SK-N-SH (cell line): ENCODE measurements around the gene GPRIN3. TPM values are rescaled to one million over a fixed set of nuclear protein-coding genes. Genes with fewer than 3 reads are reported as not detected.

Source experiments
- CTCF ChIA-PET: fragments of 300-600, 350-600 bp; formaldehyde crosslinking; extraction: SDS; loops from one replicate; lab custom pipeline; 2021; lab: Yijun Ruan, JAX
- POLR2A ChIA-PET: fragments of 350-600 bp; sonication (Branson Sonifier 250); formaldehyde crosslinking; extraction: SDS; loops from one replicate; lab custom pipeline; 2020; ENCODE audit warnings: antibody characterized with exemption, inconsistent platforms; lab: Yijun Ruan, JAX
- DNase-seq: peaks from one replicate; pipeline ENCODE4 v3.0.0; 2012
- H2AFZ ChIP-seq: fragments of 200-600 bp; sonication (generic); 2 replicates; pipeline ENCODE4 v1.8.1; 2016; ENCODE audit warnings: antibody characterized with exemption, mild to moderate bottlenecking, low read depth
- H3F3A ChIP-seq: fragments of 200-600 bp; sonication (generic); replicated peaks from 2 replicates; pipeline ENCODE3; 2016; ENCODE audit warnings: antibody characterized with exemption, mild to moderate bottlenecking; ENCODE audit not compliant: insufficient read depth
- H3K27ac ChIP-seq, 2 experiments: fragments of 200-500 bp in 1 of 2; fragments of 200-600 bp in 1 of 2; sonication (Bioruptor generic) in 1 of 2; sonication (generic), shearing (Covaris generic) in 1 of 2; 2 replicates each; pipeline versions ENCODE4 v1.5.1 to v1.6.1; 2014 to 2016; ENCODE audit warnings: low read depth in 2 of 2, inconsistent platforms in 1 of 2, low read length in 1 of 2, mild to moderate bottlenecking in 1 of 2, mixed read lengths in 1 of 2
- H3K27me3 ChIP-seq: fragments of 200-600 bp; sonication (generic), shearing (Covaris generic); 2 replicates; pipeline ENCODE4 v1.6.1; 2016; ENCODE audit warnings: mixed run types; ENCODE audit not compliant: insufficient read depth
- H3K36me3 ChIP-seq, 2 experiments: fragments of 200-500 bp in 1 of 2; fragments of 200-600 bp in 1 of 2; sonication (Bioruptor generic) in 1 of 2; sonication (generic) in 1 of 2; replicated peaks in 1 of 2; 2 replicates each; pipeline versions ENCODE3 to v1.5.1; 2014 to 2016; ENCODE audit warnings: low read length in 1 of 2, mild to moderate bottlenecking in 1 of 2; ENCODE audit not compliant: insufficient read depth in 2 of 2, control insufficient read depth in 1 of 2
- H3K4me1 ChIP-seq, 2 experiments: fragments of 200-500 bp in 1 of 2; fragments of 200-600 bp in 1 of 2; sonication (Bioruptor generic) in 1 of 2; sonication (generic), shearing (Covaris generic) in 1 of 2; 2 replicates each; pipeline versions ENCODE4 v1.5.1 to v1.6.1; 2014 to 2016; ENCODE audit warnings: low read depth in 1 of 2, low read length in 1 of 2, mixed run types in 1 of 2; ENCODE audit not compliant: insufficient read depth in 2 of 2, control insufficient read depth in 1 of 2
- H3K4me2 ChIP-seq: fragments of 200-600 bp; sonication (generic), shearing (Covaris generic); 2 replicates; pipeline ENCODE4 v1.6.1; 2017; ENCODE audit warnings: mixed run types
- H3K4me3 ChIP-seq, 2 experiments: fragments of 200-500 bp in 1 of 2; fragments of 200-600 bp in 1 of 2; sonication (Bioruptor generic) in 1 of 2; sonication (generic), shearing (Covaris generic) in 1 of 2; 2 replicates each; pipeline versions ENCODE4 v1.5.1 to v1.8.1; 2014 to 2016; ENCODE audit warnings: low read depth in 2 of 2, inconsistent platforms in 1 of 2, low read length in 1 of 2, mild to moderate bottlenecking in 1 of 2, mixed read lengths in 1 of 2, moderate library complexity in 1 of 2
- H3K79me2 ChIP-seq: fragments of 200-600 bp; sonication (generic); 2 replicates; pipeline ENCODE4 v1.8.1; 2017; ENCODE audit warnings: mild to moderate bottlenecking; ENCODE audit not compliant: insufficient read depth
- H3K9ac ChIP-seq: fragments of 200-600 bp; sonication (generic); 2 replicates; pipeline ENCODE4 v1.6.1; 2017; ENCODE audit warnings: mixed run types
- H3K9me2 ChIP-seq: fragments of 200-600 bp; sonication (generic); 2 replicates; pipeline ENCODE4 v1.6.1; 2017; ENCODE audit warnings: mixed run types
- H3K9me3 ChIP-seq: fragments of 200-600 bp; sonication (generic); 2 replicates; pipeline ENCODE4 v1.6.1; 2017; ENCODE audit warnings: mixed run types, mild to moderate bottlenecking, moderate library complexity
- H4K20me1 ChIP-seq: fragments of 200-600 bp; sonication (generic); 2 replicates; pipeline ENCODE4 v1.6.1; 2017; ENCODE audit warnings: mild to moderate bottlenecking, mixed run types; ENCODE audit not compliant: insufficient read depth
- EP300 ChIP-seq, 2 experiments: IDR thresholded peaks; 2 replicates each; pipeline versions ENCODE4 v1.4.0 to v1.6.1; 2012; ENCODE audit warnings: borderline replicate concordance in 1 of 2, low read depth in 1 of 2, low read length in 1 of 2
- EZH2phosphoT487 ChIP-seq: fragments of 200-600 bp; sonication (generic); IDR thresholded peaks from 2 replicates; pipeline ENCODE4 v1.6.1; 2017; ENCODE audit warnings: low read depth, mixed run types, mild to moderate bottlenecking, antibody characterized with exemption, moderate library complexity, borderline replicate concordance
- FOXJ3 ChIP-seq: sonication (generic); formaldehyde crosslinking; IDR thresholded peaks from 2 replicates; pipeline ENCODE4 v1.5.1; 2020; ENCODE audit warnings: mild to moderate bottlenecking, missing genetic modification reagents
- GATA2 ChIP-seq: sonication (generic); formaldehyde crosslinking; IDR thresholded peaks from 2 replicates; pipeline ENCODE4 v1.5.0; 2020; ENCODE audit warnings: mild to moderate bottlenecking, missing genetic modification reagents
- IRF3 ChIP-seq: fragments of 150-350 bp; IDR thresholded peaks from 2 replicates; pipeline ENCODE4 v1.6.1; 2016; ENCODE audit warnings: mild to moderate bottlenecking, low read depth, low read length
- MXI1 ChIP-seq: IDR thresholded peaks from 2 replicates; pipeline ENCODE4 v1.6.1; 2012; ENCODE audit warnings: mild to moderate bottlenecking, low read depth, low read length, improper control_type of control experiment
- NRF1 ChIP-seq: IDR thresholded peaks from 2 replicates; pipeline ENCODE4 v1.6.1; 2012; ENCODE audit warnings: low read depth, mild to moderate bottlenecking, low read length
- POLR2AphosphoS5 ChIP-seq: IDR thresholded peaks from 2 replicates; pipeline ENCODE4 v1.6.1; 2012; ENCODE audit warnings: low read depth, low read length
- RFX5 ChIP-seq: IDR thresholded peaks from 2 replicates; pipeline ENCODE4 v1.6.1; 2012; ENCODE audit warnings: mild to moderate bottlenecking, improper control_type of control experiment, low read length
- RXRA ChIP-seq: IDR thresholded peaks from 2 replicates; pipeline ENCODE4 v1.4.0; 2012; ENCODE audit warnings: low read depth, mild to moderate bottlenecking, borderline replicate concordance
- TAF1 ChIP-seq: IDR thresholded peaks from 2 replicates; pipeline ENCODE4 v1.6.1; 2012; ENCODE audit warnings: low read depth, mild to moderate bottlenecking, low read length, moderate library complexity, borderline replicate concordance
- TEAD4 ChIP-seq: IDR thresholded peaks from 2 replicates; pipeline ENCODE4 v1.4.0; 2012; ENCODE audit warnings: mild to moderate bottlenecking, borderline replicate concordance; ENCODE audit not compliant: insufficient read depth
- USF2 ChIP-seq: fragments of 150-350 bp; IDR thresholded peaks from 2 replicates; pipeline ENCODE4 v1.6.1; 2017; ENCODE audit warnings: antibody characterized with exemption, low read length, low read depth, borderline replicate concordance
- ZBTB33 ChIP-seq: IDR thresholded peaks from 2 replicates; pipeline ENCODE4 v1.4.0; 2012; ENCODE audit warnings: low read depth, borderline replicate concordance
- WGBS: methylation state at CpG from one replicate; pipeline ENCODE4 v1.1.6; 2017; ENCODE audit warnings: low lambda C conversion rate; 5-methylcytosine and 5-hydroxymethylcytosine counted together
- polyA plus RNA-seq, 3 experiments: library from polyadenylated mRNA; depleted of rRNA; stranded (reverse); fragments of >200 nt; gene quantifications; 2 replicates each; pipeline ENCODE4 v1.2.3, GENCODE V29; 2012
- TF ChIP-seq, protein P1 (sequence below): fragments of 200-600 bp; sonication (generic); IDR thresholded peaks from 2 replicates; pipeline ENCODE4 v1.6.1; 2017; ENCODE audit warnings: antibody characterized with exemption, mild to moderate bottlenecking, moderate library complexity

GPRIN3 gene
- polyA plus RNA-seq, 1 of the 3 experiments (the other 2 are of a cell fraction) = not detected

- 73% methylated on average over 3 of the region's 3 CpGs for WGBS
Observed at GRCh38 chr4:89314291-89314690, 6.7 kb upstream of the GPRIN3 start.

More at GRCh38 chr4:89314291-89314690, 6.7 kb upstream of the GPRIN3 start:
- Histone ChIP-seq H4K20me1 (no peaks in the 10 kb centered on the region), H3K4me3 (no peak overlapping the region), H3K27me3 (no peaks in the 10 kb centered on the region), H3K79me2 (no peaks in the 10 kb centered on the region; the same call in 1 of the 2 replicates), H3K4me2 (no peak overlapping the region), H3K9ac (no peak overlapping the region), H3F3A (no peaks in the 10 kb centered on the region), H2AFZ (no peak overlapping the region)
- ChIA-PET POLR2A (no interaction called here), CTCF (no interaction called here)
- no peak for TF ChIP-seq FOXJ3 (CRISPR knock-in tag)
- TF ChIP-seq EP300 (IDR thresholded peaks at IDR 0.05; ENCODE audit: borderline replicate concordance in 1 of 2, low read depth in 1 of 2, low read length in 1 of 2) = no peak
- no peak for TF ChIP-seq ZBTB33
- TF ChIP-seq USF2 = no peak
- TF ChIP-seq RXRA = no peak
- no peak for TF ChIP-seq RFX5
- TF ChIP-seq, protein P1, sequence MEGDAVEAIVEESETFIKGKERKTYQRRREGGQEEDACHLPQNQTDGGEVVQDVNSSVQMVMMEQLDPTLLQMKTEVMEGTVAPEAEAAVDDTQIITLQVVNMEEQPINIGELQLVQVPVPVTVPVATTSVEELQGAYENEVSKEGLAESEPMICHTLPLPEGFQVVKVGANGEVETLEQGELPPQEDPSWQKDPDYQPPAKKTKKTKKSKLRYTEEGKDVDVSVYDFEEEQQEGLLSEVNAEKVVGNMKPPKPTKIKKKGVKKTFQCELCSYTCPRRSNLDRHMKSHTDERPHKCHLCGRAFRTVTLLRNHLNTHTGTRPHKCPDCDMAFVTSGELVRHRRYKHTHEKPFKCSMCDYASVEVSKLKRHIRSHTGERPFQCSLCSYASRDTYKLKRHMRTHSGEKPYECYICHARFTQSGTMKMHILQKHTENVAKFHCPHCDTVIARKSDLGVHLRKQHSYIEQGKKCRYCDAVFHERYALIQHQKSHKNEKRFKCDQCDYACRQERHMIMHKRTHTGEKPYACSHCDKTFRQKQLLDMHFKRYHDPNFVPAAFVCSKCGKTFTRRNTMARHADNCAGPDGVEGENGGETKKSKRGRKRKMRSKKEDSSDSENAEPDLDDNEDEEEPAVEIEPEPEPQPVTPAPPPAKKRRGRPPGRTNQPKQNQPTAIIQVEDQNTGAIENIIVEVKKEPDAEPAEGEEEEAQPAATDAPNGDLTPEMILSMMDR = no peak
- TF ChIP-seq GATA2 (CRISPR knock-in tag) = no peak
- TF ChIP-seq TEAD4 = no peak
- no peak for TF ChIP-seq POLR2AphosphoS5
- TF ChIP-seq NRF1 = no peak
- TF ChIP-seq EZH2phosphoT487 = no peak
- no peak for TF ChIP-seq TAF1
- no peak for TF ChIP-seq IRF3
- TF ChIP-seq MXI1 = no peak
- TF ChIP-seq, all 33 proteins: peak for 0
- Histone ChIP-seq H3K4me1 (no peaks in the 10 kb centered on the region), H3K9me2 (no peaks in the 10 kb centered on the region), H3K9me3 (no peaks in the 10 kb centered on the region), H3K27ac (no peak overlapping the region), H3K36me3 (no peaks in the 10 kb centered on the region)
- no peak for DNase-seq
